Heart right ventricle (tissue), 16 donors: ENCODE data around the gene C1QTNF5. TPM values are rescaled to one million over a fixed set of nuclear protein-coding genes. Genes with fewer than 3 reads are reported as not detected.
A peak's percentile ranks its signal among the peaks of the same experiment; 100 is the strongest.

Experiments used
- ATAC-seq, 8 donors: fragments of 200-7000 bp; cut with Tn5 transposase; one replicate each; pipeline ENCODE4 v1.9.1; 2020; ENCODE audit warnings: mild to moderate bottlenecking in 8 of 8, moderate library complexity in 8 of 8, moderate number of reproducible peaks in 1 of 8
- DNase-seq, 2 donors: peaks; one replicate each; pipeline ENCODE4 v3.0.0-alpha.2; 2020
- H3K27ac ChIP-seq, 10 donors: fragments of 200-600 bp; sonication (generic) in 2 of 10; one replicate each; pipeline versions ENCODE4 v1.5.0 to v1.8.0; 2020 to 2022; ENCODE audit warnings: mild to moderate bottlenecking in 3 of 10
- H3K27me3 ChIP-seq, 7 donors: fragments of 200-600 bp; one replicate each; pipeline ENCODE4 v1.8.0; 2021 to 2022; ENCODE audit warnings: mild to moderate bottlenecking in 2 of 7
- H3K36me3 ChIP-seq, 9 donors: fragments of 200-600 bp; sonication (generic) in 1 of 9; one replicate each; pipeline versions ENCODE4 v1.5.0 to v1.8.0; 2020 to 2022; ENCODE audit warnings: mild to moderate bottlenecking in 2 of 9
- H3K4me1 ChIP-seq, 9 donors: fragments of 200-600 bp; sonication (generic) in 1 of 9; one replicate each; pipeline versions ENCODE4 v1.5.0 to v1.8.0; 2020 to 2022; ENCODE audit warnings: mild to moderate bottlenecking in 4 of 9
- H3K4me3 ChIP-seq, 10 donors: fragments of 200-600 bp; sonication (generic) in 2 of 10; one replicate each; pipeline versions ENCODE4 v1.5.0 to v1.8.0; 2020 to 2022; ENCODE audit warnings: mild to moderate bottlenecking in 7 of 10, moderate library complexity in 2 of 10
- H3K9me3 ChIP-seq, 11 donors: fragments of 200-600 bp in 10 of 11; sonication (generic) in 2 of 11; one replicate each; pipeline versions ENCODE4 v1.5.0 to v1.8.0; 2013 to 2022; ENCODE audit warnings: mild to moderate bottlenecking in 2 of 11, control low read depth in 1 of 11, moderate library complexity in 1 of 11
- WGBS, 2 donors: extraction: QIAGEN DNeasy Blood & Tissue Kit; methylation state at CpG; one replicate each; pipeline ENCODE4 v1.1.7; 2013; ENCODE audit warnings: inconsistent platforms in 1 of 2; 5-methylcytosine and 5-hydroxymethylcytosine counted together
- intact Hi-C, 10 donors: fragments of 100-400 bp; cut with DNase I; formaldehyde crosslinking; loops; one replicate each; pipeline versions ENCODE4 v1.11.1 to v1.14.2; 2022
- polyA plus RNA-seq, 2 donors: library from polyadenylated mRNA; stranded (reverse); fragments of 200-250 nt; gene quantifications; one replicate each; pipeline ENCODE4 v1.2.3, GENCODE V29; 2013
- total RNA-seq, 10 donors: library from RNA; stranded (reverse); fragmentation: NEBNext Ultra II Directional in 3 of 10; extraction: Animal tissue kit (Norgen Biotek cat#: 25700) in 3 of 10; gene quantifications; one replicate each; pipeline versions ENCODE4 v1.2.1 to v1.2.4, GENCODE V29; 2021 to 2023
- TF ChIP-seq, protein P1 (sequence below), 9 donors: fragments of 200-600 bp; sonication (generic) in 2 of 9; IDR thresholded peaks; one replicate each; pipeline versions ENCODE4 v1.5.0 to v1.8.0; 2021 to 2022; ENCODE audit warnings: antibody characterized with exemption in 9 of 9, mild to moderate bottlenecking in 5 of 9, moderate library complexity in 1 of 9
- donor health status: Arrhythmogenic right ventricular cardiomyopathy.
- donor health status: ischemic (EF 13 %, LVEDD 7.1; RV severe dilation, severe dysfunction).
- donor health status: healthy with polysubstance abuse.
- donor health status: DM: no; HTN: yes; CAD: no.
- donor health status: DM: no; HTN: no; CAD: no.
- donor health status: ischemic (EF 25% LVEDD 6.9; RV normal size, moderate dysfunction).
- donor health status: ischemic (EF 25% LVEDD 5.7; RV mildly dilated, moderate dysfunction).
- donor health status: healthy.
- donor health status: DM: yes; HTN: yes; CAD: no.
- donor health status: Ischemic cardiomyopathy.
- donor health status: ischemic (EF 35%, LVEDD 5.7; RV mildly dilated, moderate dysfunction).
- donor health status: nonischemic (EF 11% LVEDD 7.7; RV severe dilation, severe dysfunction).
- donor health status: DM: yes; HTN: yes; CAD: no.
- donor health status: PGD.
- donor health status: ischemic (EF 29% LVEDD 5.4; RV normal size, mild dysfunction).
- donor health status: nonischemic (EF 23%, LVEDD 6.1; RV moderate dilation, normal function).

Gene C1QTNF5
- total and polyA plus RNA-seq, 12 donors: 11.4 to 35.7 (median 21.8) TPM

DNA sequence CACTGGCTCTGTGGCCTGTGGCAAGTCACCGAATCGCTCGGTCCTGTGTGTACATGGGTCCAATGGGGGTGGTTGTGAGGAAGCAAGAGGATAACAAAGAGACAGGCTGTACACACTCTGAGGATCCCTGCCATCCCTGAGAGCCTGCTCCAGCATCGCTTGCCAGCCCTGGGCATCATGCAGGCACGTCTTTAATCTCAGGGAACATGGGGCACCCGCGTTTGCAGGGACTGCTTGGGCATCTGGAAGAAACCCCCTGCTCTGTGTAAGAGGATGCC is 1.3 kb upstream of the C1QTNF5 start:
- no peak for ATAC-seq
- peaks cover 16 to 48% (median 40%) of the 10 kb centered on the region in 9 donors for H3K4me1 ChIP-seq
- intact Hi-C loops: loop anchor here in 1 of 10 donors (5.0 to 10.0 kb wide), 2 partner anchors 40 to 133 kb away; partner anchors contain the start of gene USP2

GRCh38 chr11:119341222-119342022 is 739 bp upstream of the C1QTNF5 start:
- intact Hi-C loops: loop anchor here in 1 of 10 donors (5.0 to 10.0 kb wide), 2 partner anchors 41 to 133 kb away; partner anchors contain the start of gene USP2
- DNase-seq (no peak), ATAC-seq (peak in 3 of 8 donors; percentile 0 to 8 (median 1))
- 51 to 62% methylated on average over 15 to 16 of the region's 16 CpGs for WGBS, 2 donors
- H3K27me3 ChIP-seq: peaks cover 0 to 38% (median 0%) of the 10 kb centered on the region in 7 donors
- H3K4me3 ChIP-seq: peak overlapping the region in 7 of 10 donors; percentile 61 to 91 (median 80)
- peaks cover 16 to 50% (median 40%) of the 10 kb centered on the region in 9 donors for H3K4me1 ChIP-seq
- H3K9me3 ChIP-seq: no peaks in the 10 kb centered on the region
- peaks cover 0 to 16% (median 4%) of the 10 kb centered on the region in 9 donors for H3K36me3 ChIP-seq
- peak overlapping the region; percentile 85 to 100 (median 97) for H3K27ac ChIP-seq
- TF ChIP-seq, protein P1, sequence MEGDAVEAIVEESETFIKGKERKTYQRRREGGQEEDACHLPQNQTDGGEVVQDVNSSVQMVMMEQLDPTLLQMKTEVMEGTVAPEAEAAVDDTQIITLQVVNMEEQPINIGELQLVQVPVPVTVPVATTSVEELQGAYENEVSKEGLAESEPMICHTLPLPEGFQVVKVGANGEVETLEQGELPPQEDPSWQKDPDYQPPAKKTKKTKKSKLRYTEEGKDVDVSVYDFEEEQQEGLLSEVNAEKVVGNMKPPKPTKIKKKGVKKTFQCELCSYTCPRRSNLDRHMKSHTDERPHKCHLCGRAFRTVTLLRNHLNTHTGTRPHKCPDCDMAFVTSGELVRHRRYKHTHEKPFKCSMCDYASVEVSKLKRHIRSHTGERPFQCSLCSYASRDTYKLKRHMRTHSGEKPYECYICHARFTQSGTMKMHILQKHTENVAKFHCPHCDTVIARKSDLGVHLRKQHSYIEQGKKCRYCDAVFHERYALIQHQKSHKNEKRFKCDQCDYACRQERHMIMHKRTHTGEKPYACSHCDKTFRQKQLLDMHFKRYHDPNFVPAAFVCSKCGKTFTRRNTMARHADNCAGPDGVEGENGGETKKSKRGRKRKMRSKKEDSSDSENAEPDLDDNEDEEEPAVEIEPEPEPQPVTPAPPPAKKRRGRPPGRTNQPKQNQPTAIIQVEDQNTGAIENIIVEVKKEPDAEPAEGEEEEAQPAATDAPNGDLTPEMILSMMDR (IDR thresholded peaks at IDR 0.05): no peak

More for the DNA sequence above, 1.3 kb upstream of the C1QTNF5 start:
- Histone ChIP-seq H3K4me3 (no peak overlapping the region), H3K27me3 (peaks cover 0 to 38% (median 0%) of the 10 kb centered on the region in 7 donors), H3K9me3 (no peaks in the 10 kb centered on the region), H3K27ac (peak overlapping the region in 3 of 10 donors; percentile 97 to 100 (median 98)), H3K36me3 (peaks cover 0 to 11% (median 0%) of the 10 kb centered on the region in 9 donors)
- TF ChIP-seq, protein P1 (IDR thresholded peaks at IDR 0.05): no peak
- 85 to 87% methylated on average over 7 of the region's 7 CpGs for WGBS, 2 donors
- no peak for DNase-seq

- Histone ChIP-seq H3K27ac (peak overlapping the region; percentile 85 to 100 (median 97)), H3K4me3 (peak overlapping the region; percentile 61 to 91 (median 78)), H3K36me3 (peaks cover 0 to 23% (median 8%) of the 10 kb centered on the region in 9 donors), H3K4me1 (peaks cover 22 to 64% (median 56%) of the 10 kb centered on the region in 9 donors), H3K9me3 (no peaks in the 10 kb centered on the region), H3K27me3 (peaks cover 0 to 38% (median 0%) of the 10 kb centered on the region in 7 donors)
- intact Hi-C loops: loop anchor here in 4 of 10 donors (5.0 to 10.0 kb wide), 4 partner anchors 33 to 135 kb away; partner anchors contain the start of genes CBL (in 1 of the 4) and USP2 (in 1 of the 4)
- WGBS, 2 donors: 1 to 2% methylated on average over 69 to 86 of the region's 86 CpGs
- TF ChIP-seq, protein P1 (IDR thresholded peaks at IDR 0.05): peak; percentile 93 to 98 (median 96)
- ATAC-seq (peak; percentile 52 to 80 (median 65)), DNase-seq (peak; percentile 77 to 85)
Measured at GRCh38 chr11:119339589-119340334, 921 bp downstream of the C1QTNF5 start.
